ENCODE data around the gene SYT1.

GRCh38 chr12:79298506-79298905 is 433.9 kb downstream of the SYT1 start:
- TF ChIP-seq ZNF384 (IDR thresholded peaks at IDR 0.05) (no peak), LEF1 (IDR thresholded peaks at IDR 0.05; ENCODE audit: borderline replicate concordance) (no peak), CTBP1 (IDR thresholded peaks at IDR 0.05; ENCODE audit: borderline replicate concordance) (no peak), PKNOX1 (IDR thresholded peaks at IDR 0.05) (no peak), SUZ12 (IDR thresholded peaks at IDR 0.05) (no peak), ELF4 (IDR thresholded peaks at IDR 0.05) (no peak), SP1 (IDR thresholded peaks at IDR 0.05) (no peak), NFRKB (IDR thresholded peaks at IDR 0.05) (no peak), HDGF (IDR thresholded peaks at IDR 0.05; ENCODE audit: borderline replicate concordance) (no peak), BHLHE40 (IDR thresholded peaks at IDR 0.05; ENCODE audit: borderline replicate concordance) (no peak)
